SIG-M5 treated with dmso at 0.1 percent for 504 hours (cell line): ENCODE data around the gene SELENBP1.

Source experiments
- DNase-seq: peaks from one replicate; lab custom pipeline; 2025; ENCODE audit not compliant: unreplicated experiment; lab: John Stamatoyannopoulos, UW

Gene SELENBP1

DNA sequence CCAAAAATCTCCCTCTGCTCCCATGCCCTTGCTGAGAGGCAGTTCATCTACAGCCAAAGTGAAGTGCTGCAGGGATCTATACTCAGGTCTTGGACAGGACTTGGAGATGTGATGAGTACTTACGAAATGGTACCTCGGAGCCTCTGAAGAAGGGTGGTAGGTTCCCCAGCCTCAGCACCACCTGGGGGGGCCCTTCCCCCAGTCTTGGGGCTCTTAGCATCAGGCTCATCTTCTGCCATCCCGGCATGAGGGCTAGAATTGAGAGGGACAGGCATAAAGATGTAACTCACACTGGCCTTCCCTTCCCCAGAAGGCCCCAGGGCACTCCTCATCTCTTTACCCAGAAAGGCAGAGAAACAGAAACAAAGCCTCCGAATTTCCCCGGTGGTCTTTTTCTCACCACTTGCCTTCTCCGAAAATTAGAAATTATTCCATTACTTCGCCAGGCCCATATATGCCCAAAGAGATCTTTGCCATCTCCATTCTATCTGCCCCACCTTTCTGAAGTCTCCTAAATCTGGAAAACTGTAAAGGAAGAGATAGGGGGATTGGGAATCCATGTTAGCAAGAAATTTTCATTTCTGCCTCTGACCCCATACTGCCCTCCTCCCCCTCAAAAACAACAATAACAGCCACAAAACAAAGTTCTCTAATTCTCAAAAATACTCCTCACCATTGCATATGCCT lies 26.3 kb downstream of the SELENBP1 start:
- DNase-seq = no peak

GRCh38 chr1:151344291-151344690 lies 28.2 kb downstream of the SELENBP1 start:
- DNase-seq = no peak

- no peak for DNase-seq
Measured at GRCh38 chr1:151343587-151343986, 28.9 kb downstream of the SELENBP1 start.

GRCh38 chr1:151342569-151342968 lies 29.9 kb downstream of the SELENBP1 start:
- no peak for DNase-seq

DNA sequence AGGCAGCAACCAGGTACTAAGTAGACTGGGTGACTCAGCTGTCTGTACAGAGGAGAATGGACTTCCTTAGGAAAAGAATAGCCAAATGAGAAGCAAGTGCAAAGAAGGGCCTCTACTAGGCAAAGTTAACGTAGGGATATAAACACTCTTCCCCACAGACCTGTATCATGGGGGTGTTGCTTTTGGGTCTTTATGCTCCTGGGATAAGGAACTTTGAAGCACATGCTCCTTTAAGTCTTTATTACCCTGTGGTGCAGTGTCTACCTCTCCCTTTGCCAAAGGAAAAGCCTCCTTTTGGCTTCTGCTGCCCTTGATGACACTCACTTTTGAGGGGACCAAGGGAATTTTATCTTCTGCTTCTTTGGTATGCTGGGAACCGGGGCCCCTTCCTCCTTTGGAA lies 30.5 kb downstream of the SELENBP1 start:
- no peak for DNase-seq

- peak; percentile 96 for DNase-seq
Measured at GRCh38 chr1:151340870-151341754, 31.4 kb downstream of the SELENBP1 start.

DNA sequence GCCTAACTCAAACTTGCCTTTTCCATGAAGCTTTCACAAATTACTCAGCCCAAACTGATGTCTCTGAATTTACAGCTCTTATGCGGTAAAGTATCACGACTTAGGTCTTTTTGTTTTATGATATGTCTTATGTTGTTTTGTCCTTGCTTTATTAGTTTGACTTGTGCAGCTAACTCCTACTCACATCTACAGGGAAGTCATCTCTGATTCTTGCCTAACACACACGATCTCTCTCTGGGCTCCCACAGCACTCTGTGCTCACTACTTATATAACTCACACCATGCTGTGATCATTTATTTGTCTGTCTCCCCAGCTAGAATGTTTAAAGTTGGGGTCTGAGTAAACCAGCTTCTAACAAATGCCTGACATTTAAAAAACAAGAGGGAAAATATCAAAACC lies 35.9 kb downstream of the SELENBP1 start:
- no peak for DNase-seq

DNA sequence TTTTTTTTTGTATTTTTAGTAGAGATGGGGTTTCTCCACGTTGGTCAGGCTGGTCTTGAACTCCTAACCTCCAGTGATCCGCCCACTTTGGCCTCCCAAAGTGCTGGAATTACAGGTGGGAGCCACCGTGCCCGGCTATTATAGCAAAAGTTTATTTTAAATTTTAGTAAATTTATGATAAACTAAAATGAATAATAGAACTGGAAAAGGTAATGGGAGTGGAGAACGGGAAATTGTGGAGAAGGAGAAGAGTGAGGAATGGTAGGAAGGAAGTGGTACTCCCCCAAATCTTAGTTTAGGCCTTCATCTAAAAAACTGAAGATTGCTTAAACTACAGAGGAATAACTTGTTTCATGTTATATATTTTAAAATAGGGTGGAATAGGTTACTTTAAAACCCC lies 37.7 kb downstream of the SELENBP1 start:
- DNase-seq = no peak

- DNase-seq = no peak
Measured at GRCh38 chr1:151327903-151328674, 44.4 kb downstream of the SELENBP1 start.

- DNase-seq = peak; percentile 100
Measured at GRCh38 chr1:151327223-151327902, 45.1 kb downstream of the SELENBP1 start, which contains the start of gene PI4KB. TSS of gene PI4KB (minus strand) at chr1:151327416. CDS start at chr1:151316481, 10,935 bp downstream.

- DNase-seq = peak; percentile 84
Measured at GRCh38 chr1:151326619-151327222, 45.8 kb downstream of the SELENBP1 start.

DNA sequence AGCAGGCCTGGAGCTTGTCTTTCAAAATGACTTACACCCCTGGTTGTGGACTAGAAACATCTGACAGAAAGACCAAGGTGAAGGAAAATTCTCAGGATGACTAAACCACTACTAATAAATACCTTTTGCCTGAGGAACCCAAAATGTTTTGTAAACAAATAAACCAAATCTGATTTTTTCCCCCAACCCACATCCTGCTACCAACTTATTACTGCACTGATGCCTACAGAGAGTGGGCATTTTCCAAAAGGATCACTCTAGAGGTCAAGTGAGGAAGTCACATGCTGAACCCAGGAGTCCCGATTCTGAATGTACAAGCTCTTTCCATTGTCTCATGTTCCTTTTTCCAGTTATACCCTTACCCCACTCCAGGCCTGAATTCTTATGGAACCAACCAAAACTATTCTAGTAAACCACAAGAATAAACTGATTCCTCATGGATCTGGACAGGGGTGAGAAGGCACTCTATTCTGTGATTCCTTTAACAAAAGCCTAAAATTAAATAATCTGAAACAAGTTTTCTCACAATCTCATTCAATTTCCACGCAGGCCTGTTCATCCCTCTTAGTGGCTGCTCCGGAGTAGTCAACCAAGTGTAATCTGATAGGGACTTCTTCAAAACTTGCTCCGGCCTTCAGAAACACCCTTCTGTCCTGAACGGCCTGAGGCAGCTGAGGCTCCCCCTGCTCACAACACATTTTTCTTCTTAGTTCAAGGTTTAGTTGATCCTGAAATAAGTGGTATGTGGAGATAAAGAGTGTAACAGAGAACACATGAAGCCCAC lies 46.7 kb downstream of the SELENBP1 start:
- DNase-seq = no peak

GRCh38 chr1:151325231-151325630 lies 47.3 kb downstream of the SELENBP1 start:
- DNase-seq = no peak

DNA sequence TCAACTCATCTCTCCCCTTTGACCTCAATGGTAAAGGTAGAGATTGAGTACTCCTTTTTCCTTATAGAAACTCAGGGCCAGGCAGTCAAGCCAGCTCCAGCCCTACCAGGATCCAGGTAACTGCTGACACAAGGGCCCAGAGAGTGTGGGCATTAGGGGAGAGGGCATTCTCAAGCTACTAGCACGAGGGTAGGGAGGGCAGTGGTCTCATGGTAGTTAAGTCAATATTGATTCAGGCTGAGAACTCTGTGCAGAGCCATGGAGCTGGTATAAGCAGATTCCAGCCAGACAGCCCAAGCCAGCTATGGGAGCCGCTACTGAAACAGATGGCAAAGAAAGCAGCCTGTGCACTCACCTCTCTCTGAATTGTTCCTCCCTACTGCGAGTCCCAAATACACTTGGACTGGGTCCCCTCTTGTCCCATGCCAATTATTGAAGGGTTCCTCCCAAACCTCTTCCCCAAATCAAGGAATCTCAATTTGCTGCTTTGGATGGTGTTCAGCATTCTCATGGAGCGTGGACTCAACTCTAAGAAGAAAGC lies 48.0 kb downstream of the SELENBP1 start:
- peak; percentile 26 for DNase-seq

DNA sequence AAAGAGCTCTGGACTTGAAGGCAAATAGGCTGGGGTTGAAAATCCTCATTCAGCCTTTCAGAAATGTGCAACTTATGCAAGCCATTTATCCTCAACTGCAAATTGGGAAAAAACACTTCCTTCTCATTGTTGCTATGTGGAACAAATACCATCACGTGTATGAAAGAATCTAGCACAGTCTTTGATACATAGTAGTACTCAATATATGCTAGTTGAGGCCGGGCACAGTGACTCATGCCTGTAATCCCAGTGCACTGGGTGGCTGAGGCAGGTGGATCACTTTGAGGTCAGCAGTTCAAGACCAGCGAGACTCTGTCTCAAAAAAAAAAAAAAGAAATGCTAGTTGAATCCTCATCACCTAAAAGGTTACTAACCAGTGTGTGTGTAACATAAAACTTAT lies 53.5 kb downstream of the SELENBP1 start:
- no peak for DNase-seq

DNA sequence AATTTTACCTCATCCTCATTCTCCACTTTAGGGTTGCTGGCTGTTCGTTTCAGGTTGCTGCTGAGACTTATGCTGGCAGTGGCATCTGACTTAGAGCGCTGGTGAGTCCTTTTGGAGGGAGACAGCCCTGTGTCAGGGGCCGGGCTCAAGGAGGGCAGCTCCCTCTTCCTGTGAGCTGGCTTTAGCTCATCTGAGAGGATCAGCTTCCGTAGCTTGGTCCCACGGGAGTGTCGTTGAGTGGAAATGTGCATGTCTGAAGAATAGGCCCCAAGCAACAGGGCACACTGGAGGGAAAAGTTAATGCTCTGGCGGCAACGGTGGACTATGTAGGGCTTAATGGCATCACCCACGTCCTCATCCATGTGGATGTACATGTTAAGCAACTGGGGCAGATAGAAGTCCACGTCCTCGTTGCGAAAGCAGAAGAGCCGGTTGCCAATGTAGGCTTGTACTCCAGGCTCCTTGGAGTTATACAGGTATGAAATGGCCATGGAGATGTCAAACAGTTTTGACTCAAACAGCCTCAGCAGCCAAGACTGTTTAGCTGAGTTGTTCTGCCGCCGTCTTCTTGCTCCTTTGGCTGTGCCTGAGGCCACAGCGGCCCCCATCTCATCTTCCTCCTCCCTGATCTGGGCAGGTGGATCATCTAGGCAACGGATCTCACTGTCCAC lies 56.8 kb downstream of the SELENBP1 start:
- no peak for DNase-seq
